Activated T-cell treated with anti-CD3 and anti-CD28 coated beads for 24 hours (primary cell): ENCODE measurements around the gene B3GNT7.
"Not testable (repeated sequence)": the region's sequence is repeated elsewhere in the genome, so short reads cannot be mapped to it uniquely, and the experiment has no call there.

ENCODE experiments used
- DNase-seq: peaks from one replicate; pipeline ENCODE4 v3.0.0-alpha.2; 2020; ENCODE audit warnings: low read depth

The B3GNT7 gene

DNA sequence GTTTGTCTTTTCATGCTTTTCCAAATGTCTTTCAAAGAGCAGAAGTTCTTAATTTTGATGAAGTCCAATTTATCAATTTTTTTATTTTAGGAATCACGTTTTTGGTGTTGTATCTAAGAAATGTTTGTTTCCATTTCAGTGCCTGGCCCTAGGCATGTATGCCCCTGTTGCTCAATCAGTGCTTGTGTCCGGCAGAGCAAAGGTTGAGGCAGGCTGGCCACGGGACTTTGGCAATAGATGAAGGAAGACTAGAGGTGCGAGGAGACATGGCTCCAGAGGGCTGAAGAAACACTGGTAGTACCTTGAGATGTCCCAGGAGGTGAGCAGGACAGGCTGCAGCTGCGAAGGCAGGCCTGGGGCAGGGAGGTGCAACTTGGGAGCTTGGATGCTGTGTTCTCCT lies 10.1 kb upstream of the B3GNT7 start:
- DNase-seq = no peak

DNA sequence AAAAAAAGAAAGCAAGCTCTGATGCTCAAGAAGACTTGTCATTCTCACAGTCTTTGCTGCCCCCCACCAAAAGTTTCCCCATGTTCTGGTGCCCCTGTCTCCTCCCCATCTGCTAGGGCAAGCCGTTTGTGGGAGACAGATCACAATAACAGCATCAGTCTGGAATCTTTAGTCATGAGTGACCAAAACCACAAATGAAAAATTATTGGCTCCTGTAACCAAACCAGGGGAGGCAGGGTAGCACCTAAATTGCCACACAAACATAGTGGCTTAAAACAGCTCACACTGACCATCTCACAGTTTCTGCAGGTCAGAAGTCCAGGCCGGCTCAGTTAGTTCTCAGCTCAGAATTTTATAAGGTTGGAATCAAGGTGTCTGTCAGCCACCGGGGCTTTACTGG lies 9.1 kb upstream of the B3GNT7 start:
- DNase-seq = no peak

GRCh38 chr2:231387904-231388724 lies 7.4 kb upstream of the B3GNT7 start:
- no peak for DNase-seq

GRCh38 chr2:231388725-231389346 lies 6.7 kb upstream of the B3GNT7 start:
- no peak for DNase-seq

DNA sequence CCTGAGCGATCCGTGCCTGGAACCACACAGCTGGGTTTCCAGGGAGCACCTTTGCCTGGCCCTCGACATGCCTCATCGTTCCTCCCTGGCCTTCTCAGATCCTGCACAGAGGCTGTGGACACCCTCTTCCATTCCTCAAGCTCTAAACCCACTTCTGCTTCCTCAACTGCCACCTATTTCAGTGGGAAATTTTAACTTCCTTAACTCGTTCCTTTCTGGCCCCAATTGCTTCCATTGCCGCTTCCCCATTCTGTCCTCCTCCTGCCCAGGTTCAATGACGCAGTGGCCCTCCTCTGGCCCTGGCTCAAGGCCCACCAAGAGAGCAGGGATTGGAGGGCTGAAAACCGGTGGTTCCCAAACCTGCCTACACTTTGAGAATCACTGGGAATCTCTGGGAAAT lies 4.8 kb upstream of the B3GNT7 start:
- no peak for DNase-seq

DNA sequence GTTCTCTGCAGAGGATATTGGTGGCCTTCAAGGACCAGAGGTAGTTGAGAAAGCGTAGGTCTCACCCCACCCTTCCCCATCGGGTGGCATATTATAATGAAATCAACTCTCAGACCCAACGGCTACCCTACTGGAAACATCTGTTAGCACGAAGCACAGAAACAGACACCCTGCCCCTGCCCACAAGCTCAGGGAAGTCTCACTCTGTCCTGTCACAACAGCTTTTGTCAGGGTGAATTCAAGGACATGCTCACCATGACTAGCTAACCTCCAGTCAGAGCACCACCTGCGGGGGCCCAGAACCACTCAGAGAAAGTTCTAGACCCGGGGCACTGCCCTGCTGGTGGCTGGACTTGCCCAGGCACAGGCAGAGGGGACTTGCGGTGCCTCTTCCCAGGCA lies 3.5 kb upstream of the B3GNT7 start:
- no peak for DNase-seq

- DNase-seq = no peak
Measured at GRCh38 chr2:231392431-231393148, 2.9 kb upstream of the B3GNT7 start.

GRCh38 chr2:231393149-231394131 lies 2.1 kb upstream of the B3GNT7 start:
- no peak for DNase-seq

- DNase-seq = no peak
Measured at GRCh38 chr2:231394211-231395141, 1.0 kb upstream of the B3GNT7 start.

DNA sequence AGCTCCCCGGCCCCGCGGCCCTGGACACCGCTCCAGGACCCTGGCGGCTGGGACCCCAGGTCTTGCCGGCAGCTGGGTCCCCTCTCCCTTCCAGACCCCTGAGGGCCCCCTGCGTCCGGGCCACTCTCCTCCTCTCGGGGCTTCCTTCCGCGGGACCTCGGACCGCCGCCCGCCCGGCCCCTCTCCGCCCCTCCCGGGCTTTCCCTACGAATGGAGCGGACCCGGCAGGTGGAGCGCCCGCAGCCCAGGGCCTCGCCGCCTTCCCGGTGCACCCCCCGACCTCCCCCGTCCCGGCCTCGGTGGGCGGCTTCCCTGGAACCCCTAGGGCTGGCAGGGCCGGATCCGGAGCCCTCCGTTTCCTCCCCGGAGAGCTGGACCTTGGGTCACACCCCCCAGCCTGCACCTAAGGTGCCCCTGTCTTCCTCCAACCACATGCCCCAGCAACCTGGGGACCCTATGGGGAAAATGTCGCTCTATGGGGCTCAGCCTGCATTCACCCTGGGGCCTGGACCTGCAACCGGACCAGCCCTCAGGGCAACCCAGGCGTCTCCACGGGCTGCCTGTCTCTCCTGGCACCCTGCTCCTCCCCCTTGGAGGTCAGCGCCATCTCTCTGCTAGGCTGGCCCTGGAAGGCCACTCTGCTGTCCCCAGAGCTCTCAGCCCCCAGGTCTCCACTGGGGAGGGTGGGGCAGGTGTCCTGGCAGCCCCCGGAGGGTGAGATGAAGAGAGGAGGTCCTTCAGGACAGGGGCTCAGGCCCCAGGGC lies 730 bp downstream of the B3GNT7 start:
- no peak for DNase-seq

DNA sequence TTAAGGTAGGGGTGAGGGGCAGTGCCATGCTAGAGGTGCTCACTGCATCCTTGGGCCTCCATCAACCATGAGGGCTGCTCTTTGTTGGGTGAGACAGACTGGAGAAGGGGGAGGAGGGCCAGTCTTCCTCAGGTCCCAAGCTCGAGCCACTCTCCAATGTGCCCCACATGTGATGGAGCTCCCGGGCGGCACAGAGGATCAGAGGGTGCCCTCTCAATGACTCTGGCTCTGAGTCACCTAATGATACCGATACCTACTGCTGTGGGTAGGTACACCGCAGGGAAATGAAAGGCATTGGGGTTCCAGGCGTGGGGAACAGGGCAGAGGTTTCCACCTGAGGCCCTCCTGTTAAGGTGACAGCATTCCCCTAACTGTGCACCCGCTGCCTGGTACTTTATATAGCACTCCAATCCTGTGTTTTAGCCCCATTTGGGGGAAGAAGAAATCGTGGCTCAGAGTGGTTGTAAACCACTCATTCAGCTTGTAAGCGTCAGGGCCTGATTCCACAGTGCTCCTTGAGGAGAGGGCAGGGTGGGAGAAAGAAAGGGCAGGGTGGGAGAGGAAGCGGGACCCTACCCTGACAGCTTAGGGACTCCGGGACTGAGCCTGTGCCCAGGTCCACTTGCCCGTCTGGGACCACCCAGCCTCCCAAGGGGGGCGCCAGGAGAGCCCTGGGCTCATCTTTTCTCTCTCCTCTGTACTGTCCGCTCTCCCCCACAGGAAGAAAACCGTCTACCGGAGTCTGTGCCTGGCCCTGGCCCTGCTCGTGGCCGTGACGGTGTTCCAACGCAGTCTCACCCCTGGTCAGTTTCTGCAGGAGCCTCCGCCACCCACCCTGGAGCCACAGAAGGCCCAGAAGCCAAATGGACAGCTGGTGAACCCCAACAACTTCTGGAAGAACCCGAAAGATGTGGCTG lies 1.8 kb downstream of the B3GNT7 start:
- no peak for DNase-seq

GRCh38 chr2:231397928-231398294 lies 2.4 kb downstream of the B3GNT7 start:
- no peak for DNase-seq

DNA sequence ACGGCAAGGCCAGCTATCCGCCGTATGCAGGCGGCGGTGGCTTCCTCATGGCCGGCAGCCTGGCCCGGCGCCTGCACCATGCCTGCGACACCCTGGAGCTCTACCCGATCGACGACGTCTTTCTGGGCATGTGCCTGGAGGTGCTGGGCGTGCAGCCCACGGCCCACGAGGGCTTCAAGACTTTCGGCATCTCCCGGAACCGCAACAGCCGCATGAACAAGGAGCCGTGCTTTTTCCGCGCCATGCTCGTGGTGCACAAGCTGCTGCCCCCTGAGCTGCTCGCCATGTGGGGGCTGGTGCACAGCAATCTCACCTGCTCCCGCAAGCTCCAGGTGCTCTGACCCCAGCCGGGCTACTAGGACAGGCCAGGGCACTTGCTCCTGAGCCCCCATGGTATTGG lies 3.1 kb downstream of the B3GNT7 start:
- DNase-seq = no peak

DNA sequence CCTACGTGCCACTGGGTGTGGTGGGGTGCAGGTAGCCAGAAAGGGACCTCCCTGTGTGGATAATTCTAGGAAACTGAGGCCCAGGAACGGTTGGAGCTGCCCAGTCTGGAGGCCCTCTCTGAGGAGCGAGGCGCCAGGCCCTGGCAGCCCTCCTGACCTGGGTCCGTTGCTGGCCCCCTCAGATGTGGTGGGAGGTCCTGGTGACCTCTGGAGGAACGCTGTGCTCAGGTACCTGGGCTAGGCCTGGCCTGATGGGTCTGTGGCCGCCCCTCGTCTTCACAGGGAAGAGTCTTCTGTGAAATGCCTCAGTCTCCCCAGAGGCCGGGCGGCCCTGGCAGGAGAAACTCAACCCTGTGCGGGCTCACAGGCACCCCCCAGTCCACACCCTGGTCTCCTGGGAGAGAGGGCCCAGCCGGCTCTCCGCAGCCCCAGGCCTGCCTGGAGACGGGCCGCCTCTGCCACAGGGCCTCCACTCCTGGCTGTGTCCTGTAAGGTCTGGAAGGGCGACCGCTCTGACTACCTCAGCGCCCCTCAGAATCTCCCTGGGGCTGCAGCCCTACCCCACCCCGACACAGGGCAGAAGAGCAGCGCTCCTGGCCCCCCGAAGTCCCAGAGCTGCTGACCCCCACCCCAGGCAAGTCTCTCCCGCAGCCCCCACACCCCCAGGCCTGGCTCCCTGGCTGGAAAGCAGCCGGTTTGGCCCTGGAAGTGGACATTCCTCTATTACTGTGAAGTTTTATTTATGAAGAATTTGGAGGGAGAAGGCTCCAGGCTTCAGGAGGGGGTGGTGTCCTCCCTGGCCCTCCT lies 3.7 kb downstream of the B3GNT7 start:
- no peak for DNase-seq

DNA sequence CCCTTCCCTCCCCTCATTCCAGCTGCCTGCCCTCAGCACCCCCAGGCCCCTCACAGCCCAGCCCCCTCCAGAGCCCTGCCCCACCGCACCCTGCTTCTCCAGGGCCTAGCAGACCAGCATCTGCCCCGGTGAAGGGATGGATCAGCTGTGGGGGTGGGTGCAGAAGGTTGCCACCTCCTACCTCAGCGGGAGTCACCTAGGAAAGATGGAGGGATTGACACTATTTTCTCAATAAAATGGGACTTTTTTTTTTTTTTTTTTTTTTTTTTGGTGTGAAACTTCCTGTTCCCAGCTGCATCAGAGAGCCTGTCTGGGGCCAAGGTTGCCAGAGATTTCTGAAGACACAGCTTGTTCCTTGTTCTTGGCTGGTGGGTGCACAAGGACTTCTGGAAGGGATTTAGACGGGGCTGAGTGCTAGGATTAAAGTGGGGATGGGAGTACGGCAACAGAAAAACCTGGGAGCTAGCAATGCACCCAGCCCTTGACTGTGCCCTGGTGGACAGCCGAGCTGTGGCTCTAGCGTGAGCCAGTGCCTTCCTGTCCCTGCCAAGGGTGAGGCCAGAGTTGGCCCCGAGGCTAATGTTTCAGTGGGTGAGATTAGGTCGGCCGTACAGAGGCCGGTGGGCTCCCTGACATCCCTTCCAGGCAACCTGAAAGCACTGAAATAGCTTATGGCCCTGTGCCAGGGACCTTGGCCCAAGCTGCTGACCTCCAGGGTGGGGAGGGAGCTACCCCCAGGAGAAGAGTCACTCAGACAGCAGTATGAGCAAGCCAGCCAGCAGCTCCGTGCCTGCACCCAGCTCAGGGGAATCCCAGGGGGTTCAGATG lies 4.6 kb downstream of the B3GNT7 start:
- no peak for DNase-seq

- DNase-seq = not testable (repeated sequence)
Measured at GRCh38 chr2:231400681-231401080, 5.2 kb downstream of the B3GNT7 start.

GRCh38 chr2:231401101-231401500 lies 5.6 kb downstream of the B3GNT7 start:
- not testable (repeated sequence) for DNase-seq
